NCI-H226 (cell line): ENCODE measurements around the gene NOB1.
"Not testable (repeated sequence)": the region's sequence is repeated elsewhere in the genome, so short reads cannot be mapped to it uniquely, and the experiment has no call there.

Source experiments
- DNase-seq: peaks from one replicate; pipeline ENCODE4 v3.0.0-alpha.2; 2015

NOB1 gene

DNA sequence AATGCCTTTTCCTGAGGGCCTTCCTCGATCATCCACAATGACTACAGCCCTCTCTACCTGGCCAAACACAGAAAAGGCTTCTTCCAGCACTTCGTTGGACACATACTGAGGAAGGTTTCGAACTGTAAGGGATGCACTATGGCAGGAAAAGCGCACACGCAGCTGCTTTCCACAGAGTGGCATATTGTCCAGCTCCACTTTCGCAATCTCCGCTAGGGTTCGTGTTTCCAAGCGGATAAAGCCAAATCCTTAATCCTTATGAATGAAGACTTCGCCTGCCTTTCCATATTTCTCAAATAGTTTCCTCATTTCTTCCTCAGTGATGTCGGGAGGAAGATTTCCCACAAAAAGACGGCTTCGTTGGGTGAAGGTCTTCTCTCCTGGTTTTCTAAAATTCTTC lies 2.6 kb upstream of the NOB1 start:
- DNase-seq: not testable (repeated sequence)

DNA sequence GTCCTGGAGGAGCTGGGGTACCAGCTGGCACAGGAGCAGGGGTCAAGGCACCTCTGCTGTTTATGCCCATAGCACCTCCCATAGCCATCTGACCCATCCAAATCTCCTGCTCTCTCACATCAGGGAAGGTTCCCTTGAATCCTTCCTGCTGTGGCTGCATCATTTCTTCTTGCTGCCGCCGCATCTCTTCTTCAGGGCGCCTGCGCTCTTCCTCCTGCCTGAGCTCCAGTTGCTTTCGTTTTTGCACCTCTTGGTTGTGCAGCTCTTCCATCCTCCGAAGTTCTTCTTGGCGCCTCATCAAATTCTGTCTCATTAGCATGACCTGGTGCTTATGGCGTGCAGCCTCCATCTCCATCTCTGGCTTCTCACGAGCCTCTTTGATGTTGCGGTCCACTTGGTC lies 2.0 kb upstream of the NOB1 start:
- no peak for DNase-seq

DNA sequence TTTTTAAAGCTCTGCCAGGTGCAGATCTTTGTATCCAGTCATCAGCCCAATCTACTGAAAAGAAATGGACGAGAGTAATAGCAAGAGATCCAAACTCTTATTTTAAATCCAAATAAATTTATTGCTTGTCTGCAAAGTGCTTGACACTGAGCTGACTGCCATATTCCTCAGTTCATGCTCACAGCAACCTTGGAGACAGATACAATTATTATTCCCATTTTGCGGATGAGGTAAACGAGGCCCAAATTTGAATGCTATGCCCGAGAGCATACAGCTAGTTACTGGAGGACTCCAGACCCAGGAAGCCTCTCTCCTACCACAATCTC lies 620 bp downstream of the NOB1 start:
- no peak for DNase-seq

DNA sequence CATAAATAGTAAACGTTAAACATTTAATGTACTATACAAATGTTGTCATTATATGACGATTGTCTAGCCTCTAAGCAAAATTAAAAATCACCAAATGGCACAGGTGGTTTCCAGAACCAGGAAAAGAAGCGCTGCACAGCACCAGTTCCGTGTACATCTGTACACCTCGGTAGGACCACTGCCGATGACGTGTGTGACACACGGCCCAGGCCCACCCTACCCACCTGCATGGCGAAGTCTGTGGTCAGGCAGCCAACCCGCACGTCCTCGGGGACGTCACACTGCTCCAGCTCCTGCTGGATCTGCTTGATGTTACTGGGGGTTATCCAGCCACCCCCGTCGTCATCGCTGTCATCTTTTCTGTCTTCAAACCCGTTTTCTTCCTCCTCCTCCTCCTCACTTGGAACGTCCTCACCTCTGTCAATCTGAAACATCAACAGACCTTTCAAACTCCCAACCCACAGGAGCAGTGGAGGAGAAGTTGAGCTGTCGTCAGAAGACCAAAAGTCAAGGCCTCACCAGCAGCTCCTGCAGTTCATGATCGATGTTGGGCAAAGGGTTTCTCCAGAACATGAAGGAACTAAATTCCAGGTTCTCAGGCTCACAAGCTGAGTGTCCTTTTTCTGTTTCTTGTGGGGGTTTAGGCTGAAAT lies 5.9 kb downstream of the NOB1 start:
- DNase-seq: no peak

DNA sequence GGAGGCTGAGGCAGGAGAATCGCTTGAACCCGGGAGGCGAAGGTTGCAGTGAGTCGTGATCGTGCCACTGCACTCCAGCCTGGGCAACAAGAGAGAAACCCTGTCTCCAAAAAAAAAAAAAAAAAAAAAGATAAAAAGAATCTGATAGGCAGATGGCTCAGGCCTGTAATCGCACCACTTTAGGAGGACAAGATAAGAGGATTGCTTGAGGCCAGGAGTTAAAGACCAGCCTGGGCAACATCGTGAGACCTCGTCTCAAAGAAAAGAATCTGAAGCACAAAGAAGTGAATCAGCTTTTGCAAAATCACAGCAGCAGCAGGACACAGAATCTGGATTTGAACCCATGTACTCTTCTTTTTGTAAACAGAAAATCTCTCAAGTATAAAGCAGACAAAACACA lies 7.6 kb downstream of the NOB1 start:
- DNase-seq: no peak

DNA sequence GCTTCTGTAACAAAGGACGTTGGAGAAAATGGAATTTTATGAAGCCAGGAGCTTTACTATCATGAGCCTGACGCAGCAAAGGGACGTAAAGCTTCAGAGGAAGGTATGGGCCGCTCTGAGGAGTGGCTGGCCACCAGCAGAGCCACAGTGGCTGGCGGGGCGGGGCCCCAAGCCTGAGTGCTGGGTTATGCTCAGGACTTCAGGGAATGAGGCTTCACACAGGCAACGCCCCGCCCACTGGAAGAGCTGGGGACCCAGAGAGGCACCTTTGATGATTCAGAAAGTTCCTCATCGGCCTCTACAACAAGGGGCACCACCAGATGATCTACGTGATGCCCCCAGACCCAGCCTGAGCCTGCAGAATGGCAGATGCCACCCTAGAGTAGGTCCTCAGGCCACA lies 8.8 kb downstream of the NOB1 start:
- no peak for DNase-seq

DNA sequence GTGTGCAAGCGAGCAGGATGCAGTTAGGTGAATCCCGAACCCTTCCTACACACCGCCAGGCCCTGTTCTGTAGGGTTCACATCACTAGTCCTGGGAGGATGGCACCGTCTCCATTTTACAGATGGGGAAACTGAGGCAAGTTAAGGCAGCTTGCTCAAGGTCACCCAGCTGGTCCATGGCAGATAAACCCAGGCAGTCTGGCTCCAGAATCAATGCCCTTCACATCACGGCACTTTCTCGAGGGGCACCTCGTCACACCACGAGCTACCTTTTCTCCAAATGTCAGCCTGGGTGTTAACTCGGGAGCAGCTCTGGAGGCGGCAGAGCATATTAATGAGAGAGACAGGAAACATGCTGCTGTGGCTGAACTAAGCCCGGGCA lies 9.5 kb downstream of the NOB1 start:
- DNase-seq: no peak

DNA sequence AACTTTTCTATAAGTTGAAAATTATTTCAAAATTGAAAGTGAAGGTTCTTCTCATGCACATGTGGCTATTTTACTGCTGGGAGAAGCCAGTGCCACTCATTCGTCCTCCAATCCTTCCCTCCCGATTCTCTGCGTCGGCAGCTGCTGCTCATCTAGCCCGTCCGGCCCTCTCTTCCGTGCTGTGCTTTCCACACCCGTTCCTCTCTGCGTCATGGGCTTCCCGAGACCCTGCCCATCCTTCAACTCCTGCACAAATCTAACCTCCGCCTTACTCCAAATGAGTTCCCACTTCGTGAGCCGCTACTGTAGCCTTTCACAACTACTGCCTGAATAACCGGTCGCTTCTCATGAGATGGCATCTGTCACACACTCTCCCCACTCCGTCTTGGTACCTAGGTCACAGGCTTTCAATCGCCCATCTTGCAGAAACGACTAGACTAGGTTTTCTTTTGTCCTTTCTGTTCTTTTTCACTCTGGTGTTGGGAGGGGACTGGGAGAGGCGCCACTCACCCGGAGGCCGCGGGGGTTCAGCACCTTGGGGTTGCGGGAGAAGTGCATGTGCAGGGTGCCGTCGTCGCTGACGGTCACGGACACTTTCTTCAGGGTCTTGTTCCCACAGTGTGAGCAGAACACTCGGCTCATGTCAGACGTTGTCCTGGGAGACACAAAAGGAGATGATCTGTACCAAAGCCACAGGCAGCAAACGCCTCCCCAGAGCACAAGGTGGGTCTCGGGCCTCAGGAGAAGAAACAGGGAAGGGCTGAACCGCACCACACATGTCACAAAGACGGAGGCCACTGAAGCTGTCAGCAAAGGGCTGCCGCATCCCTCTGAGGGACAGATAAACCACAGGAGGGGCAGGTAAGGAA lies 10.1 kb downstream of the NOB1 start:
- no peak for DNase-seq

DNA sequence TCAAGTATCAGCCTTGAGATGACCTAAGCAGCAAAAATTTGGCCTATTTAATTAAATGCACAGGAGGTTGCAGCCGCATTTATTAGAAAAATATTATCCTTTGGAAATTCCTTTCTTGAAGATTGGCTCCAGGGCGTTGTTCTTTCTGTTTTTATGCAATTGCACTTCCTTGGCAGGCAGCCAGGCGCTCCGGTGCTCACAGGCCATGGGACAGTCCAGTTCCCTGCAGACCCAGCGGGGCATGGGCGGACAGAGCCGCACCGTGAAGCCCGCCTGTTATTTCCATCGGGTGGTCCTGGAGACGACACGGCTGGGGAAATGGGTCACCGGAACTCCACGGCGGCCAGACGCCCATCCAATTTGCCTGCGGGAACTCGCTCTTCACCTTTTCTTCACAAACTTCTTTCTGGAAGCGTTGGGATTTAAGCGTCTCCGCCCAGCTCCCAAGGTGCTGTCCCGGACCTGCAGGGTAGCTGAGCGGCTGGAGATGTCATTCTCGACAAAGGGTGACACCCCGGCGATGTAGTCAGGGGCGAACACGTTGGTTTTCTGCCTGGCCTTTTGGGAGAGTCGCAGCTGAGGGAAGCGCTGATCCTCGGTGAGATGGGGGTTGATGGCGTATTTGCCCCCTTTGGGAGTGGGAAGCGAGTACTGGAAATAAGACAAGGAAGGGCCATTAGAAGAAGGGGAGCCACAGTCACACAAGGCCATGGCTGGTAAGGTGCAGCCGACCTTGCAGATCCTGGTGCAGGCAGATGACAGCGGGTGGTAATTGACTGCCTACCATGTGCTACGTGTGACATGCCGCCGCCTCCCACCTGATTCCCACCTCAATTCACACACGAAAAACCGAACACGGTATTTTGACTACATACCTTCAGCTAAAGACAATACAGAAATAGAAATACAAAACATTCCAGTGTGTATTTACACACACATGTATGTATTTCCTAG lies 12.5 kb downstream of the NOB1 start:
- DNase-seq: peak; percentile 25

DNA sequence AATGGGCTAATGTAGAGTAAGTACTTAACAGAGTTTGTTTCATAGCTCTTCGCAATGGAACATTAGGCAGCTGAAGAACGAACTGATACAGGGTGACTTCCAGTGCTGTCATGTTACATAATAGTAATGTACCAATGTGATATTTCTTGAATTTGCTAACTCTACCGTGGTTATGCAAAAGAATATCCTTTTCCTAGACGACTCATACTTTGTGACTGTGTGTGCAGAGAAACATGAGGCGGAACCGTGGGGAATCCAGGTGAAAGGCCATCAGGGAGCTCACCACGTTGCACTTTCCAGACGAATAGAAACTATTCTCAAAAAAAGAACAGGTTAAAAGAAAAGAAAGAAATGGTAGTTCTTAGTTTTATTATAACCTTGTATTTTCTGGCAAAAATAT lies 13.2 kb downstream of the NOB1 start:
- no peak for DNase-seq

DNA sequence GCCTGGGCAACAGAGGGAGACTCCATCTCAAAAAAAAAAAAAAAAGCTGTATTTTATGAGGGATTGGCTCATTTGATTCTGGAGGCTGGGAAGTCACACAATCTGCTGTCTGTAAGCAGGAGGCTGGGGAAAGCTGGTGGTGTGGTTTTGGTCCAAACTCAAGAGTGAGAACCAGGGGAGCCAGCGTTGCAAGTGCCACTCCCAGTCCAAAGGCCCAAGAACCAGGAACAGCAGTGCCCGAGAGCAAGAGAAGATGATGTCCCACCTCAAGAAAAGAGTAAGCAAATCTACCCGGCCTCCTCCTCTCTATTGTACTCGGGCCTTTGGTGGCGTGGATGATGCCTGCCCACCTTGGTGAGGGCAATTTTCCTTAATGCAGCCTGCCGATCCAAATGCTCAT lies 22.6 kb downstream of the NOB1 start:
- DNase-seq: no peak

DNA sequence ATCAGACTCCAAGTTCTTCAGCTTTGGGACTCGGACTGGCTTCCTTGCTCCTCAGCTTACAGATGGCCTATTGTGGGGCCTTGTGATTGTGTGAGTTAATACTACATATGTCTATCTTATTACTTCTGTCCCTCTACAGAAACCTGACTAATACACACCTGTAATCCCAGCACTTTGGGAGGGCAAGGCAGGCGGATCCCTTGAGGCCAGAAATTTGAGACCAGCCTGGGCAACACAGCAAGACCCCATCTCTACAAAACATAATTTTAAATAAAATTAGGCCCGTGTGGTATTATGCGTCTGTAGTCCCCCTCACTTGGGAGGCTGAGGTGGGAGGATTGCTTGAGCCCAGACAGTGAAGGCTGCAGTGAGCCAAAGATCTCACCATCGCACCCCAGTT lies 23.4 kb downstream of the NOB1 start:
- DNase-seq: not testable (repeated sequence)

DNA sequence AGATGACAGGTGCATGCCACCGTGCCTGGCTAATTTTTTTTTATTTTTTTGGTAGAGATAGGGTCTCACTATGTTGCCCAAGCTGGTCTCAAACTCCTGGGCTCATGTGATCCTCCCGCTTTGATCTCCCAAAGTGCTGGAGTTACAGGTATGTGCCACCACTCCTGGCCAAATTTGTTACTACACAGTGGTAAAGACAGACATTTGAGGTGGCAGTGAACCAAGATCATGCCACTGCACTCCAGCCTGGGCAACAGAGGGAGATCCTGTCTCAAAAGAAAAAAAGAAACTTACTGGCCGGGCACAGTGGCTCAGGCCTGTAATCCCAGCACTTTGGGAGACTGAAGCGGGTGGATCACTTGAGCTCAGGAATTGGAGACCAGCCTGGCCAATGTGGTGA lies 25.7 kb downstream of the NOB1 start:
- DNase-seq: not testable (repeated sequence)

DNA sequence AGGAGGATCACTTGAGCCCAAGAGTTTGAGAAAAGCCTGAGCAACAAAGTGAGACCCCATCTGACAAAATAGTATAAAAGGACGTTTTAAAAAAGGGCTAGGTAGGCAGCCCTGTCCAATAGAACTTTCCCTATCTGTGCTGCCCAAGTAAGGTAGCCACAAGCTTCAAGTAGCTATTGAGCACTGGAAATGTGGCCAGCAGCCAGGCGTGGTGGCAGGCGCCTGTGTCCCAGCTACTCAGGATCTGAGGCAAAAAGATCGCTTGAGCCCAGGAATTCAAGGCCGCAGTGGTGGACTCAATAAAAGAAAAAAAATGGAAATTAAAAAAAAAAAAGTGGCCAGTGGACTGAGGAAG lies 26.8 kb downstream of the NOB1 start:
- no peak for DNase-seq

DNA sequence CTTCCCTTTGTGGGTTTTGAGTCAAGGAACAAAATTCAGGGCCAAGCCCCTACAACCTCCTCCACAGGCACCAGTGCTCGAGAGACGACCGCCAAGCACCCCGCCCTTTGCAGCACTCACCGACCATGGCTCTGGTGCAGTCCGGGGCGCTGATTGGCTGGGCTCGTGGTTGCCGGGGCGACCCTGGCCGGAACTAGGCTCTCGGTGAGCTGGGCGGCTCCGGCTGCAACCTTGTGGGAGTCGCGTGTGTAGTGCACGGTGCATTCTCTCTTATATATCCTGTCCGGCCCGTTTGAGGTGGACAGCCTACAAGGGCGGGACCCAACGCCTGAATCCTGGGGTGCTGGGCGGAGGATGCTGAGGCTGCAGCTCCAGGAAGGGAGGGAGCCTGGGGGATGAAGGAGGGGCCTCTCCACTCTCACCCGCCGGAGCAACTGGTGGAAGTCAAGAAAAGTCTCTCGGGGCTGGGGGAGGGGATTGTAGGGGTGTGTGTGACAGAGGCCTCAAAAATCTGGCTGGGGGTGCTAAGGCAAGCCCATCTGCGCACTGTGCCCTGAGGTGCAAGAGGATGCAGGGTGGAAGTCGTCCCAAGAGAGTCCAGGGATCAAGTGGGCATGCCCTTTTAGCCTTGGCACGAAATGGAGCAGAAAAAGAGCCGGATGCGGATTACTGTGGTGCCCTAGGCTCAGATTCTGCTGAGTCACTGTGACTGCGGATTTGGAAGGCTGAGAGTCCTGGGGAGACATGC lies 28.2 kb downstream of the NOB1 start, which contains the start of gene NQO1:
Gene NQO1 (minus strand): TSS at position 248 of the 748 bp plus-strand sequence. CDS start 121 bp downstream, at position 127.
- DNase-seq: peak; percentile 100

DNA sequence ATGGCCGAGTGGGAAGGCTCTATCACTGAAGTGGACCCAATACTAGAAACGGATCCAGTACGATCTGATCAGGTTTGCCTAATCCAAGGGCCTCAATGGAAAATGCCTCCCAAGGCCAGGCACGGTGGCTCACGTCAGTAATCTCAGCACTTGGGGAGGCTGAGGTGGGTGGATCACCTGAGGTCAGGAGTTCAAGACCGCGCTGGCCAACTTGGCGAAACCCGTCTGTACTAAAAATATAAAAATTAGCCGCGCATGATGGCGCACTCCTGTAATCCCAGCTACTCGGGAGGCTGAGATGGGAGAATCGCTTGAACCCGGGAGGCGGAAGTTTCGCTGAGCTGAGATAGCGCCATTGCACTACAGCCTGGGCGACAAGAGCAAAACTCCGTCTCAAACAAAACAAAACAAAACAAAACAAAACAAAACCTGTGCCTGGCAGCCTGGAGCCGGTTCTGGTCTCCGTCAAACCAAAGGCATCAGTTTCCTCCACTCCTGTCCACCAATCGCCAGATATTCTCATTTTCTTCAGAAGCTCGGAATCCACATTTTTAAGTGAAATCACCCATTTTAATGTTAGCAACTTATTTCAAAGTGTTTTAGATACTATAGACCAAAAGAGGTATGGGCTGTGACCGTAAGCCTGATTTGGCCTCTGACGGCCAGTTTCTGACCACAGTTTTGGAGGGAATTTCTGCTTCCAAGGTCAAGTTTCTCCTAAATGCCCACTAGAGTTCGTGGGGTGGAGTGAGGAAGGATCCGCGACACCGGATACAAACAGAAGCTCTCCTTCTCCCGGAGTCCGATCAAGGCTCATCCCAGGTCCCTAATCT lies 29.0 kb downstream of the NOB1 start:
- no peak for DNase-seq

DNA sequence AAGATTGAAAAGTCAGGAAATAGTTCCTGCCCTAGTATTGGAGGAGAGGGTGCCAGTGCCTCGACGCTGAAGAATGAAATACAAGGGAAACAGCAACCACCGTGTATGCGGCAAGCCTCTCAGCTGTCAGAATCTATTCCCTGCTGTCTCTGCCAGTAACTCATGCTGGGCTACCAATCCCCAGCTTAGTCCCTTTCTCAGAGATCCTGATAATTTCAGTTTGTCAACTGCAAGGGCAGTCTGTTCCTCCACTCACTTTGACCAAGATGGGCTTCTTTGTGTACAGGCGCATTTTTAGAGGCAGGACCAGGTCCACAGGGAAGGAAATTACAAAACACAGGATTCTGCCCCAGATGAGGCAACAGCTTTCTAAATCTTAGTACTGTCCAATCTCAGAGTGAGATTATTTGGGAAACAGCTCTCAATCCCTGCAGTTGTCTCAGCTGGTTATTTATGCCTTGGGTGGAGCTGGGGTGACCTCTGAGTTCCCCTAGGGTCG lies 29.7 kb downstream of the NOB1 start:
- no peak for DNase-seq

DNA sequence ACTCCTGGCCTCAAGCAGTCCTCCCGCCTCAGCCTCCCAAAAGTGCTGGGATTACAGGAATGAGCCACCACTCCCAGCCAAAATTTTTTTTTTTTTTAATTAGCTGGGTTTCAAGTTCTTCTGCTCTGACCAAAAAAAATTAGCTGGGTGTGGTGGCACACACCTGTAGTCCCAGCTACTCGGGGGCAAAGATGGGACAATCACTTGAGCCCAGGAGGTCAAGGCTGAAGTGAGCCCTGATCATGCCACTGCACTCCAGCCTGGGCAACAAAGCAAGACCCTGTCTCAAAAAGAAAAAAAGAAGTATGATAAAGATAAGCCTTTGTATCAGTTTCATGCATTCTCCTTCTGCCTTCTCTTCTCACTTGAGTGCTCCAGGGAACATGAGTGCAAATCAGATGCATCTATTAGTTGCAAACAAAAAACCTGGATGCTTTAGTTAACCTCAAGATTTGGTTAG lies 30.3 kb downstream of the NOB1 start:
- DNase-seq: no peak

DNA sequence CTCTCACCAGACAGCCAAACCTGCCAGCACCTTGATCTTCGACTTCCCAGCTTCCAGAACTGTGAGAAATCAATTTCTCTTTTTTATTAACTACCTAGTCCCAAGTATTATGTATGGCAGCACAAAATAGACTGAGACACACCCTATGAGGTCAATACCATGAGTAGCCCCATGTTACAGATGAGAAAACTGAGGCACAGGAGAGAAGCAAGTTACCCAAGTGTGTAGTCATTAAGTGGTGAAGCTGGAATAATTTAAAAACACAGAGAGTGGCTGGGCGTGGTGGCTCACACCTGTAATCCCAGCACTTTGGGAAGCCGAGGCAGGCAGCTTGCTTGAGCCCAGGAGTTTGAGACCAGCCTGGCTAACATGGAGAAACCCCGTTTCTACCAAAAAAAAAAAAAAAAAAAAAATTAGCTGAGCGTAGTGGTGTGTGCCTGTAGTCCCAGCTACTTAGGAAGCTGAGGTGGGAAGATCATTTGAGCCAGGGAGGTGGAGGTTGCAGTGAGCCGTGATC lies 33.2 kb downstream of the NOB1 start:
- DNase-seq: no peak

DNA sequence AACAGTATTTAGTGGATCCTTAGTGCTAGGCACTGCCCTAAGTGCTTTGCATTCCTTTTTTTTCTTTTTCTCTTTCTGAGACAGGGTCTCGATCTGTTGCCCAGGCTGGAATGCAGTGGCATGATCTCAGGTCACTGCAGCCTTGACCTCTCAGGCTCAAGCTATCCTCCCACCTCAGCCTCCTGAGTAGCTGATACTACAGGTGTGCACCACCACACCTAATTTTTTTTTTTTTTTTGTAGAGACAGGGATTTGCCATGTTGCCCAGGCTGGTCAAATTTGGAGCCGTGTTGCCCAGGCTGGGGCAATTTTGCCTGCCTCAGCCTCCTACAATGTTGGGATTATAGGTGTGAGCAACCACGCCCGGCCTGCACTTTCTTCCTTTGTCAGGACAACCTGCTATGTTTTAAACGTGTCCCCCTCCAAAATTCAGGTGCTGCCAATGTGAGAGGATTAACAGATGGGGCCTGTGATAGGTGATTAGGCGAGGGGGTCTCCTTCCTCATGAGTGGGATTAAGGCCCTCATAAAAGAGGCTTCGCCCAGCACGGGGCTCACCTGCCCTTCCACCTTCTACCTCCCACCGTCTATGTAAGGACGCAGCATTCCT lies 33.8 kb downstream of the NOB1 start:
- DNase-seq: no peak
